HG02588 (cell line): ENCODE measurements around the gene NOC4L.
"Not testable (repeated sequence)": the region's sequence is repeated elsewhere in the genome, so short reads cannot be mapped to it uniquely, and the experiment has no call there.

Source experiments
- ATAC-seq: cut with Tn5 transposase; IDR thresholded peaks from one replicate; pipeline ENCODE4 v1.9.1; 2021; ENCODE audit warnings: mild to moderate bottlenecking, moderate library complexity; ENCODE audit not compliant: unreplicated experiment

NOC4L gene

GRCh38 chr12:132123970-132124765 lies 20.1 kb upstream of the NOC4L start:
- no peak for ATAC-seq

- no peak for ATAC-seq
These were observed 19.4 kb upstream of the NOC4L start for GRCh38 chr12:132124766-132125425.

GRCh38 chr12:132125736-132126135 lies 18.5 kb upstream of the NOC4L start:
- ATAC-seq: no peak

GRCh38 chr12:132127041-132127440 lies 17.2 kb upstream of the NOC4L start:
- no peak for ATAC-seq

- no peak for ATAC-seq
These were observed 15.2 kb upstream of the NOC4L start for GRCh38 chr12:132129007-132129406.

GRCh38 chr12:132130690-132131089 lies 13.6 kb upstream of the NOC4L start:
- no peak for ATAC-seq

- ATAC-seq: no peak
These were observed 13.0 kb upstream of the NOC4L start for GRCh38 chr12:132131229-132131628.

- ATAC-seq: no peak
These were observed 12.3 kb upstream of the NOC4L start for GRCh38 chr12:132131952-132132351.

GRCh38 chr12:132132609-132133430 lies 11.4 kb upstream of the NOC4L start:
- ATAC-seq: no peak

GRCh38 chr12:132133952-132134652 lies 10.2 kb upstream of the NOC4L start:
- no peak for ATAC-seq

GRCh38 chr12:132134653-132135183 lies 9.5 kb upstream of the NOC4L start:
- ATAC-seq: not testable (repeated sequence)

GRCh38 chr12:132136226-132136625 lies 8.0 kb upstream of the NOC4L start:
- ATAC-seq: not testable (repeated sequence)

- ATAC-seq: no peak
These were observed 6.7 kb upstream of the NOC4L start for GRCh38 chr12:132137483-132138125.

GRCh38 chr12:132138941-132139871 lies 5.1 kb upstream of the NOC4L start:
- no peak for ATAC-seq

GRCh38 chr12:132139912-132140311 lies 4.3 kb upstream of the NOC4L start:
- no peak for ATAC-seq

- ATAC-seq: no peak
These were observed 3.8 kb upstream of the NOC4L start for GRCh38 chr12:132140501-132140900.

- no peak for ATAC-seq
These were observed 3.1 kb upstream of the NOC4L start for GRCh38 chr12:132140918-132141841.
